Uterus (tissue), 4 donors: ENCODE measurements around the gene SPON1. TPM values are rescaled to one million over a fixed set of nuclear protein-coding genes. Genes with fewer than 3 reads are reported as not detected.

Source experiments
- DNase-seq, 2 donors: peaks; one replicate each; pipeline ENCODE4 v3.0.0-alpha.2; 2019 to 2020
- H3K27ac ChIP-seq, 2 donors: fragments of 200-600 bp; sonication (generic); 1 replicate in 1 of 2; 2 replicates in 1 of 2; pipeline ENCODE4 v1.5.1; 2016 to 2018
- H3K27me3 ChIP-seq, 2 donors: fragments of 200-600 bp; sonication (generic); one replicate each; pipeline ENCODE4 v1.5.1; 2018 to 2019; ENCODE audit warnings: control low read depth in 1 of 2
- H3K36me3 ChIP-seq, 2 donors: fragments of 200-600 bp; sonication (generic); one replicate each; pipeline ENCODE4 v1.5.1; 2019; ENCODE audit warnings: control low read depth in 1 of 2
- H3K4me1 ChIP-seq, 2 donors: fragments of 200-600 bp; sonication (generic); one replicate each; pipeline ENCODE4 v1.5.1; 2018 to 2019; ENCODE audit warnings: control low read depth in 1 of 2
- H3K4me3 ChIP-seq, 2 donors: fragments of 200-600 bp; sonication (generic); 1 replicate in 1 of 2; 2 replicates in 1 of 2; pipeline ENCODE4 v1.5.1; 2018 to 2019; ENCODE audit warnings: mild to moderate bottlenecking in 1 of 2
- H3K9me3 ChIP-seq, 2 donors: fragments of 200-600 bp; sonication (generic); one replicate each; pipeline ENCODE4 v1.5.1; 2019; ENCODE audit warnings: control low read depth in 1 of 2
- POLR2A ChIP-seq, 2 donors: fragments of 450-650 bp; IDR thresholded peaks; one replicate each; pipeline ENCODE4 v1.6.1; 2016; ENCODE audit warnings: antibody characterized with exemption in 2 of 2, mild to moderate bottlenecking in 1 of 2, moderate library complexity in 1 of 2
- intact Hi-C: fragments of 100-400 bp; cut with DNase I; formaldehyde crosslinking; loops from one replicate; pipeline ENCODE4 v1.15.1; 2023; ENCODE audit warnings: low total_unique reads
- total RNA-seq, 4 donors: library from RNA; depleted of rRNA in 3 of 4; stranded (reverse); fragments of >200 nt in 3 of 4; gene quantifications; one replicate each; pipeline versions ENCODE4 v1.1.0 to v1.2.4, GENCODE V29; 2014 to 2023
- TF ChIP-seq, protein P1 (sequence below), 4 experiments: fragments of 200-600 bp in 2 of 4; fragments of 450-650 bp in 2 of 4; sonication (generic) in 2 of 4; IDR thresholded peaks; one replicate each; pipeline ENCODE4 v1.5.1; 2016 to 2019; ENCODE audit warnings: antibody characterized with exemption in 4 of 4, mild to moderate bottlenecking in 2 of 4, moderate library complexity in 1 of 4
- donor health status: DM: yes; HTN: yes; CAD: no.

SPON1 gene
- 100 to 1,000 TPM in 1 of 4 donors, 10 to 100 TPM in 3; 18.8 to 139 (median 28.8) TPM for total RNA-seq

DNA sequence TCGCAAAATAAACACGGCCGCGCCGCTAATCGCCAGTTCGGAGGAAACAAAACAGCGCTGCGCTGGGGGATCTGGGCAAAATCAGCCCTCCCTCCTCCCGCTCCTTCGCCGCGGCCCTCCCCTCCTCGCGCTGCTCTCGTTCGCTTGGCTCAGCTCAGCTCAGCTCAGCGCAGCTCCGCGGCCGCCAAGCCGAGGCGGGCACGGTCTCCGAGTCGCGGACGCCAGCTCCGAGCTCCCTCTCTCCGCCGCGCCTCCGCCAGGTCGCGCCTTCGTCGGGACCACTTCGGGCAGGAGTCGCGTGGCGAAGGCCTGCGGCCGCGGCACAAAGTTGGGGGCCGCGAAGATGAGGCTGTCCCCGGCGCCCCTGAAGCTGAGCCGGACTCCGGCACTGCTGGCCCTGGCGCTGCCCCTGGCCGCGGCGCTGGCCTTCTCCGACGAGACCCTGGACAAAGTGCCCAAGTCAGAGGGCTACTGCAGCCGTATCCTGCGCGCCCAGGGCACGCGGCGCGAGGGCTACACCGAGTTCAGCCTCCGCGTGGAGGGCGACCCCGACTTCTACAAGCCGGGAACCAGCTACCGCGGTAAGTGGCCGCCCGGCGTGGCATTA lies at the start of gene SPON1:
Gene SPON1 (plus strand): TSS at position 162 of the 607 bp plus-strand sequence. CDS start 182 bp downstream, at position 344.
- intact Hi-C loops: no loop called here
- peaks cover 0 to 5% of the 10 kb centered on the region in 2 donors for H3K27me3 ChIP-seq
- peak; percentile 42 to 63 for DNase-seq
- H3K36me3 ChIP-seq: no peaks in the 10 kb centered on the region
- H3K4me3 ChIP-seq: peak within 1 kb of the TSS; percentile 42 to 53
- H3K27ac ChIP-seq: peak within 1 kb of the TSS; percentile 73 to 79
- no peak for TF ChIP-seq POLR2A (IDR thresholded peaks at IDR 0.05)
- TF ChIP-seq, protein P1, sequence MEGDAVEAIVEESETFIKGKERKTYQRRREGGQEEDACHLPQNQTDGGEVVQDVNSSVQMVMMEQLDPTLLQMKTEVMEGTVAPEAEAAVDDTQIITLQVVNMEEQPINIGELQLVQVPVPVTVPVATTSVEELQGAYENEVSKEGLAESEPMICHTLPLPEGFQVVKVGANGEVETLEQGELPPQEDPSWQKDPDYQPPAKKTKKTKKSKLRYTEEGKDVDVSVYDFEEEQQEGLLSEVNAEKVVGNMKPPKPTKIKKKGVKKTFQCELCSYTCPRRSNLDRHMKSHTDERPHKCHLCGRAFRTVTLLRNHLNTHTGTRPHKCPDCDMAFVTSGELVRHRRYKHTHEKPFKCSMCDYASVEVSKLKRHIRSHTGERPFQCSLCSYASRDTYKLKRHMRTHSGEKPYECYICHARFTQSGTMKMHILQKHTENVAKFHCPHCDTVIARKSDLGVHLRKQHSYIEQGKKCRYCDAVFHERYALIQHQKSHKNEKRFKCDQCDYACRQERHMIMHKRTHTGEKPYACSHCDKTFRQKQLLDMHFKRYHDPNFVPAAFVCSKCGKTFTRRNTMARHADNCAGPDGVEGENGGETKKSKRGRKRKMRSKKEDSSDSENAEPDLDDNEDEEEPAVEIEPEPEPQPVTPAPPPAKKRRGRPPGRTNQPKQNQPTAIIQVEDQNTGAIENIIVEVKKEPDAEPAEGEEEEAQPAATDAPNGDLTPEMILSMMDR (IDR thresholded peaks at IDR 0.05): peak in 1 of 4 experiments; percentile 9
- H3K9me3 ChIP-seq: no peaks in the 10 kb centered on the region
- H3K4me1 ChIP-seq: peaks cover 0 to 4% of the 10 kb centered on the region in 2 donors

GRCh38 chr11:13917264-13917663 lies 45.3 kb upstream of the SPON1 start:
- Histone ChIP-seq H3K27ac (no peak overlapping the region), H3K4me3 (no peak overlapping the region), H3K4me1 (no peaks in the 10 kb centered on the region), H3K9me3 (no peaks in the 10 kb centered on the region), H3K36me3 (no peaks in the 10 kb centered on the region), H3K27me3 (no peaks in the 10 kb centered on the region)
- TF ChIP-seq, protein P1 (IDR thresholded peaks at IDR 0.05): no peak
- TF ChIP-seq POLR2A (IDR thresholded peaks at IDR 0.05): no peak
- intact Hi-C loops: no loop called here
- no peak for DNase-seq

DNA sequence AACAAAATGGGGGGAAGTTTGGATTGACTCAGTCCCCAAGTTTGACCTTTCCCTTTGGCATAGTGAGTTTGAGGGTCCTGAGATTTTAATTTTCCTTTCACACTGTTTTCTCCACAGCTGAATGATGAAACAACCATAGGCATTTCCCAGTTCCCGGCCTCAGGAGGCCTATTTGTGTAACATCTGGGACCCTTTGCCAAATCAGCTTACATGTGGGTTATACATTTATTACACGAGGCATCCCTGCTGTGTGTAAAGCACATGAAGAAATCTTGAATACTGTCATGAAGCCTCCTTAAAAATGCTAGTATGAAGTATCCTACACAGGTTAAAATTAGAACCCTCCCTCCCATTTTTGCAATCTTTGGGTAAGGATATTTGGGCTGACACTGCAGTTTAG lies 44.6 kb upstream of the SPON1 start:
- Histone ChIP-seq H3K4me3 (no peak overlapping the region), H3K9me3 (no peaks in the 10 kb centered on the region), H3K27me3 (no peaks in the 10 kb centered on the region), H3K36me3 (no peaks in the 10 kb centered on the region), H3K4me1 (no peaks in the 10 kb centered on the region), H3K27ac (no peak overlapping the region)
- intact Hi-C loops: no loop called here
- no peak for TF ChIP-seq POLR2A (IDR thresholded peaks at IDR 0.05)
- TF ChIP-seq, protein P1 (IDR thresholded peaks at IDR 0.05): no peak
- DNase-seq: no peak

- intact Hi-C loops: no loop called here
- TF ChIP-seq, protein P1 (IDR thresholded peaks at IDR 0.05): no peak
- no peak for TF ChIP-seq POLR2A (IDR thresholded peaks at IDR 0.05)
These were observed 41.8 kb upstream of the SPON1 start for GRCh38 chr11:13920756-13921155.

GRCh38 chr11:13921545-13921944 lies 41.0 kb upstream of the SPON1 start:
- Histone ChIP-seq H3K4me1 (no peaks in the 10 kb centered on the region), H3K9me3 (no peaks in the 10 kb centered on the region), H3K4me3 (no peak overlapping the region), H3K27ac (no peak overlapping the region), H3K36me3 (no peaks in the 10 kb centered on the region), H3K27me3 (no peaks in the 10 kb centered on the region)
- TF ChIP-seq, protein P1 (IDR thresholded peaks at IDR 0.05): no peak
- TF ChIP-seq POLR2A (IDR thresholded peaks at IDR 0.05): no peak
- DNase-seq: no peak
- intact Hi-C loops: no loop called here

More at GRCh38 chr11:13920756-13921155, 41.8 kb upstream of the SPON1 start:
- Histone ChIP-seq H3K9me3 (no peaks in the 10 kb centered on the region), H3K36me3 (no peaks in the 10 kb centered on the region), H3K4me1 (no peaks in the 10 kb centered on the region), H3K4me3 (no peak overlapping the region), H3K27ac (no peak overlapping the region), H3K27me3 (no peaks in the 10 kb centered on the region)
- DNase-seq: no peak
